GM19455 (cell line): ENCODE measurements around the gene HOXC5.

Source experiments
- ATAC-seq: cut with Tn5 transposase; IDR thresholded peaks from one replicate; pipeline ENCODE4 v1.9.1; 2021; ENCODE audit not compliant: unreplicated experiment

HOXC5 gene

DNA sequence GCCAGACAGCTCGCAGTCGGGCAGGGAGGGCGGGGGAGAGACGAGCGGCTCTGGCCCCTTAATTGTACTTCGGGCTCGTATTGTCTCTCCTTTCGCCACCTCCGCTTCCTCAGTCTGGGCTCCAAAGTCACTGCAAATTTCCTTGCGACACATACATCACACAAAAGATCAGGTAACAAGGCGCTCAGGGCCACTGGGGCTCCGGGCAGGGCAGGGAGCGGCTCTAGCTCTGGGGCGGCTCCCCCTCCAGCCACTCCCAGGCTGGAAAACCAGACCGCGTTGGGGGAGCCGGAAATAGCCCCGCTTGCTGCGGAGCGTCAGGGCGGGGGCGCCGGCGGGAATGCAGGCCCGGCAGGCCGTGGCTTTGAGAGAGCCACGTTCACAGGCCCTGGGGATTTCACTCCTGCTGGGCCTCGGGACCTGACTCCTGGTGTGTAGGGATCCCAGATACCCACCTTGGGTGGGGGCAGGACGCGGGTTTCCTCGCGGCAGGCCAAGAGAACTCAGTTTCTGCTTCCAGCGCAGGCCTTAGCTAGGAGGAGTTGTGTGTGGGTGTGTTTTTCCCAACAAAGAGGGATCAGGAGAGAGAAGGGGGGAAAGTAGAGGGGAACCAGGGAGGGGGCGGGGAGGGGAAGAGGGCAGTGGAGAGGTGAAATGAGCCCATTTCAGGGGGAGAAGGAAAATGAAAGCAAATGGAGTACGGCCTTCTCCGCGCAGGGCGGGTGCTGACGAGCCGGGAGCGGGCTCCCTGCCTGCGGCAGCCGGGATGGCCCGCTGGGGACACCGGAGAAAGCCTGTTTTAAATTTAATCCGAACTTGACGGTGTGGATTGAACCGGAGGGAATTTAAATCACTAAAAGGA, 37.2 kb upstream of the HOXC5 start:
- ATAC-seq: no peak

- no peak for ATAC-seq
Measured at GRCh38 chr12:53996240-53997203, 36.3 kb upstream of the HOXC5 start.

DNA sequence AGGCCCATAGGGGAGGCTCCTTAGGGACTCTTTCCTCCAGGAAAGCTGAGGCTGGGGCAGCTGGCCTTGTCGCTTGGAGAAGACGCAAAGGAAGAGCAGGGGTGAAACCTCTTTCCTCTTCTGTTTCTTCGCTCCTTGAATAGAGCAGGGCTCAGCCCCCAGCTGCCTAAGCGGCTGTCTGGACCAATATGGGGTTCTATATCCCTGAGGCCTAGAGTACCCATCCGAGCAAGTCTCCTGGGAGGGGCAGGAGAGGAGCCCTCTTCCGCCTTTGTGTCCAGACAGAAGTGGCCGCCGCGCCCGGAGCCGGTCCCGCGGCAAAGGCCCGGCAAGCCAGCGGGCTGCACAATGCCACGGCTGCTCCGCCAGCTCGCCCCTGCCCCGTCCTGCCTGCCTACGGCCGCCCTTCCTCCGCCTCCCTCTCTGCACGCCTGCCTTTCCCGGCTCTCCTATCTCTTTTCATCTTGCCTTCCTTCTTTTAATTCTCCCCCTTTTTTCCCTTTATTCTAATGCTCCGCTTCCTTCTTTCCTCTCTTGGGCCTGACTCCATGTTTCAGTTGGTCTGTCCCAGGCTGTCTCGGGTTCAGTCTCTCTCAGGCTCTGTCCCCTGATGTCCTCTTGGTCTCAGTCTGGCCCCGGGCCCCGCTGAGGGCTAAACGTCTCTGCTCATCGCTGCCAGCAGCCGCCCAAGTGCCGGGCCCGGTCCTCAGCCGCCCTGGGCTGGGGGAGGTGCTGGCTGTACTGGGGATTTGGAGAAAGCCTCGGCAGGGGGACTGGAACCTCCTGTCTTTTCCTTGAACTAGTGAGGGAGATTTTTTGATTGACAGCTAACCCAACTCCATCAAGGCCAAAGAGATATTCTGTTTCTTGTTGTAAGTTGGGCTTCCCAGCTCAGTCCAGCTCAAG, 35.4 kb upstream of the HOXC5 start:
- no peak for ATAC-seq

DNA sequence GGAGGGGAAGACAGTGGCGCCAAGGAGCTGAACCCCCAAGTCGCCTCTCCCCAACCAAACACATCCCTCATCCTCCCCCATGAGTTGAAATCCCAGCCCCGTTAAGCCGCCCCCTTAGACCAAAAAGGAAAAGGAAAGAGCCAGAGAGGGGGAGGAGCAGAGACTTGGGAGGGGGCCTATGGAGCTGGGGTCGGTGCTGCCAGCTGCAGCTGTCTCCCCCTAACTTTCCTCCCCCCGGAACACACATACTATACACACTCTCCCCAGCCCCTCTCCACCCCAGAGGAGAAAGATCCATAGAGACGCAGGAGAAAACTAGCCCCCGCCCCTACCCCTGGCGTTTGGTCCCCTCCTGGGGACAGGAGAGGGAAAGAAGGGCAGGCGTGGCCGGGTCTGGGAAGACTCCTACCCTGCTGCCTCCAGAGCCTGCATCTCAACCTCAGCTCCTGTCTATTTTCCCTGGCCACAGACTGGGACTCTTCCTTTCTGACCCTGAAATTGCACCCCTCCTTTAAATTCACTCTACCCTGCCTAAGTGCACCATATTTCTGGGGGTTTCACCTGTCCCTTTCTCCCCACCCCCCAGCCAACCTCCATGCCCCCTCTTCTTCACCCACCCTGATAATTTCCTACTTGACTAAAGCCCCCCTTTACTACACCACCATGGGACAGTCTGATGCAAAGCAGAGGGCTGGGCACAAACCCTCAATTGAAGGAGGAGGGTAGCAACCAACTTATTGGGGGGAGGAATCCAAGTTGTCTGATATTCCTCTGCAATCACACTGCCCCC, 34.5 kb upstream of the HOXC5 start:
- no peak for ATAC-seq

GRCh38 chr12:53998900-53999236, 34.0 kb upstream of the HOXC5 start:
- no peak for ATAC-seq

GRCh38 chr12:53999559-54000115, 33.2 kb upstream of the HOXC5 start:
- ATAC-seq: no peak

DNA sequence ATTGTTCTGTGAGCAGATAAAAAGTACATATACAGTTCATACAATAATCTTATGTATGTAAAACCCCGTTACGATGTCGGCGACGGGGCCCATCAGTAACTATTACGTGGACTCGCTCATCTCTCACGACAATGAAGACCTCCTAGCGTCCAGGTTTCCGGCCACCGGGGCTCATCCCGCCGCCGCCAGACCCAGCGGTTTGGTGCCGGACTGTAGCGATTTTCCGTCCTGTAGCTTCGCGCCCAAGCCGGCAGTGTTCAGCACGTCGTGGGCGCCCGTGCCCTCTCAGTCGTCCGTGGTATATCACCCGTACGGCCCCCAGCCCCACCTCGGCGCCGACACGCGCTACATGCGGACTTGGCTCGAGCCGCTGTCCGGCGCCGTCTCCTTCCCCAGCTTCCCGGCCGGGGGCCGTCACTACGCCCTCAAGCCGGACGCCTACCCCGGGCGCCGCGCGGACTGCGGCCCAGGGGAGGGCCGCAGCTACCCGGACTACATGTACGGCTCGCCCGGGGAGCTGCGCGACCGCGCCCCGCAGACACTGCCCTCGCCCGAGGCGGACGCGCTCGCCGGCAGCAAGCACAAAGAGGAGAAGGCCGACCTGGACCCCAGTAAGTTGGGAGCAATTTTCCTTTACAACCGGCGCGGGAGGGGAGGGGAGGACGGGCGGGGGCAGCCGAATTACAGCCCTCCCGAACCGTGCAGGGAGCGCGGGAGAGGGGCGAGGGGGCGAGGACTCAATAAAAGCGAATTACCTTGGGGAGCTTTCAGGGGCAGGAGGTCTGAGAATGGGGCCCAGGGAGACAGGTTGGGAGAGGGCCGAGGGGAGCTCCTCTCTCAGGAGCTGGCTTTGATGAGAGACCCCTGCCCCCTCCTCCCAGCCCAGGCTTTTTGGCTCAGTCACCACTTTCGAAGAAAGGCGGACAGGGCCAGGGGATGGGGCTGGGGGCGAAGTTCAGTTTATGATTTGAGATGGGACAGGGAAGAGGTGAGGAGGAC, 32.4 kb upstream of the HOXC5 start, which contains the start of gene HOXC9:
Gene HOXC9 (plus strand): TSS at position 46 of the 999 bp plus-strand sequence. CDS start 28 bp downstream, at position 74.
- ATAC-seq: no peak

DNA sequence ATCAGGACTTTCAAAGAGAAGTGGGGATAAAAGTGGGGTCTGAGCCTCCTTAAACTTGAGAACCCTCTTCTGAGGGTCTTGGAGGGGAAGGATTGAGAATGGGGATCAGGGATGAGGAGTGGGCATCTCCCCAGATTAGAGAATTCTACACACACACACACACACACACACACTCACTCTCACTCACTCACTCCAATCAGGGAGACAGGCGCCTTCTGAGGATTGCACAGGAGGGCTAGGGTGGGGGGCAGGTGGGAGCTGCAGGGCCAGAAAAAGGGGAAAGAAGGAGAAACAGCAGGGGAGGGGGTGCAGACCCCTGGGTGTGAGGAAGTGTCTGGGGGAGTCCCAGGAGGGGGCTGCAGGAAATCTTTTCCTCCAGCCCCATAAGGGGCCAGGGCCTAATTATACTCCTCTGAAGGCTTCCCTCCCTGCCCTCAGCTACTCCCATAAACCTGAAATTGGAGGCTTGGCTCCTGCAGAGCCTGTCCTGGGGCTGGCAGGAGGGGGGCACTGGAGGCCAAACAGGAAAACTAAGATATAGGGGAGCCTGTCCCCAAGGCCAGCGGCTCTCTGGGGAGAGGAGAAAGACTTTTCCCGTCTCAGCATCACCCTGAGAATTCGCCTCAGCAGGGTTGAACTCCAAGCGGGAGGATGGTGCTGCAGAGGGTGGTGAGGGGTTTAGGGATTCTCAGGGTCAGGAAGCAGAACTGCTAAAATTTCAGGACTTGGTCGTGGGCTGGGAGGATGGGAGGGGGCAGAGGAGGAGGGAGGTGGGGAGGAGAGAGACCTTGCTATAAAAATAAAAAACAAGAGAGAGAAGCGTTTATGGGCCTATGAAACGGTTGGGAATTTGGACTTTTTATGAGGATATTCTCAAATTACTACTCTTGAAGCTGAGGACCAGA, 31.3 kb upstream of the HOXC5 start:
- ATAC-seq: no peak

GRCh38 chr12:54002278-54002914, 30.5 kb upstream of the HOXC5 start:
- no peak for ATAC-seq

DNA sequence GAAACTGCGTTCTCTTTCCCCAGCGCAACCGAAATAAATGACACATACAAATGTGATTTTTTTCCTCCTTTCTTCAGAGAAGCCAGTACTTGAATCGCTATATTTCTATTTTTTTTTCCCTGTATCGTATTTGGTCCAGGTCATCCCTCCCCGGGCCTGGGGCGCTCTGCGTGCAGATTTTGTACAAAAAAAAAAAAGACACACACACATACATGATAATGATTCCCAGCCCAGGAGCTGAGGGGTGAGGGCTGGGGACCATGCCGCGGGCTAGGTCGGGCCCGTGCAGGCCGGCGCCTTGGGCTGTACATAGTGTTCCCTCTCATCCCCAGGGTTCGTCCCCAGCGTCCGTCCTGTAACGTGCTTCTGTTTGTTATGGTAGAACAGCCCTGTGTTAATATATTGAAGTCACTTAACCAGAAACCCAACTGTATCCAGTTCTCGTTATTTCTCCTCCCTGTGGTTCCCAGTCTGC, 29.9 kb upstream of the HOXC5 start:
- no peak for ATAC-seq

DNA sequence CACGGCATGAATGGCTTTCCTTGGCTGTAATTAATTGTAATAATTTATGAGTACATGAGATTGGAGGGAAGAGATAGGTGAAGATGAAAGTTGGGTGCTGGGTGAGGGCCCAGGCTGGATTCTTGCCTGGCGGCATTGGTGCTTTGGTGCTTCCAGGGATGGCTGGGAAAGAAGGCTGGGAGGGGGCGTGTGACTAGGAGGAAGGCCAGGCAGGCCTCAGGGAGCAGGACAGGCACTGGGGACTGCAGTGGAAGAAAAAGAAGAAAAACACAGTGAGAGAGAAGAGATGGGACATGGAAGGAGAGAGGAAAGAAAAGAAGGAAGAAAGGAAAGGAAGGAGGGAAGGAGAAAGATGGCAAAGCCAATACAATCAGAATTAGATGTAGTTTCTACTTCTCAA, 29.2 kb upstream of the HOXC5 start:
- ATAC-seq: no peak

- ATAC-seq: no peak
Measured at GRCh38 chr12:54004063-54004840, 28.6 kb upstream of the HOXC5 start.

DNA sequence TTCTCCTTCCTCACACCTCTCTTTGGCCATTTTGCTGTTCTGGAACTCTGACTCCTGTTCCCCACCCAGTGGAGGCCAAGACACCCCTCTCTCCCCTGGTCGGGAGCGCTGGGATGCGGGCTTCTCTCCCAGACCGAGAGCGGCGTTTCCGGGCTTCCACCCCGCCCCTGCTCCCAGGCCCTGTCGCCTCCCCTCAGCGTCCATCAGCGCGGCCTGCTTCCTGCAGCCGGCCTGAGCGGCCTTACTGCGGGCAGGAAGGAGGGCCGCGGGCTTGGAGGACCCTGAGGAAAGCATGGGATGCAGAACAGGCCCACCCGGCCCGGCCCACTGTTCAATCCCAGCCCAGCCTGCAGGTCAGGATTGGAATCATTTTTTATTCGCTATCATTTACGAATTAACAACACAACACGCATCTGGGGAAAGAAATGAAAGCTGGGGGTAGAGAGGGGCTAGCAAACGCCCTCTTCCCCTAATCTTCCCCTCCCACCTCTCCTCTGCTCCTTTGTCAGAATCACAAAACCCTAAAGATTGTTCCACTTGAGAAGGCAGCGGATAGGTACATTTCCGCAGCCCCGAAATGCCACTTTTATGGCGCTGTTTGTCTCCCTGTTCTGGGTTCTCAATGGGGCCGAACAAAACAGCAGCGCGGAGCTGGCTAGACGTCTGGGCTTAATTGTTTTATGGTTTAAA, 27.9 kb upstream of the HOXC5 start:
- no peak for ATAC-seq

DNA sequence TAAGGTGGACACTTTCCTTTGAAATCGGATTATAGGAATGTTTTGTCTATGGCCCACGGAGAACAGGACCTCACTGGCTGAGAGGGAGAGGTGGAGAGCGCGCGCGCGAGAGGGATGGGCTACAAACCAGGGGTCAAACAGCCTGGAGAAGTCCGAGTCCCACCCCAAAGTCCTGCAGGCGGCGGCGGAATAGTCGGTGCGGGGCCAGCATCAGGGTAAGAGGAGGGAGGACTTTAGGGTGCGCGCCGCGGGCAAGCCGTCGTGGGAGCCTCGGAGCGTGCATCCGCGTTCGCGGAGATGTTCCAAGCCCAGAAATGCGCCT, 27.4 kb upstream of the HOXC5 start:
- ATAC-seq: no peak

DNA sequence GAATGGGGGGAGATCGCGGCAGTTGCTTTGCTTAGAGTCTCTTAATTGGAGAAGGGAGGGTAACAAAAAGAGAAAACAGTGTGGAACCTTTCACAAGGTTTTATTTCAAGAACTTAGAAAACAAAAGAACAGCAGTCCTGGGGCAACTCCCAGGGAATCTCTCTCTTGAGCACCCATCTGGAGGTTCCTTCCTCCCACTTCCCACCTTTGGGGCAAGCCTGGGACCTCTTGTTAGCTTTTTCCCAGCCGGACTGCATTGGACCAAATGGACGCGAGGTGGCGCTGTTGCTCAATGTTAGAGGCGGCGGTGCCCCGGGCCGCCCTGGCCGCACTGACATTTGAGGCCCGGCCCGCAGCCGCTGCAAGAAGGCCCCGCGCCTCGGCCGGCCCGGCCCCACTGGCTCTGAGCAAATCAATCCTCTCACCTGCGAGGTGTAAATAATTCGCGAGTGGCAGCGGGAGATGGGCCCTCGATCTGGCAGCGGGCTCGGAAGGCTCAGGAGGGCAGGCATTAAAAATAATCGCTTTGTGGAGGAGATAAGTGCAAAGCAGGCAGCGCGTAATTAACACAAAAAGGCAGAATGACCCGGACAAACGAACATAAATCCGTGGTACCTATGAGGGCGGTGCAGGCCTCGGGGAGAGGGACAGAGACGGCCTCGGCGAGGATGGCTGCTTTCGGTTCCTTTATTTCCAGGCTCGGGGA, 26.8 kb upstream of the HOXC5 start:
- ATAC-seq: no peak
